ENCODE results near the gene CACNA2D4. TPM values are rescaled to one million over a fixed set of nuclear protein-coding genes. Genes with fewer than 3 reads are reported as not detected.

CACNA2D4 gene
- total and polyA plus RNA-seq, 4 donors: 1.5 to 12.6 (median 7.3) TPM

DNA sequence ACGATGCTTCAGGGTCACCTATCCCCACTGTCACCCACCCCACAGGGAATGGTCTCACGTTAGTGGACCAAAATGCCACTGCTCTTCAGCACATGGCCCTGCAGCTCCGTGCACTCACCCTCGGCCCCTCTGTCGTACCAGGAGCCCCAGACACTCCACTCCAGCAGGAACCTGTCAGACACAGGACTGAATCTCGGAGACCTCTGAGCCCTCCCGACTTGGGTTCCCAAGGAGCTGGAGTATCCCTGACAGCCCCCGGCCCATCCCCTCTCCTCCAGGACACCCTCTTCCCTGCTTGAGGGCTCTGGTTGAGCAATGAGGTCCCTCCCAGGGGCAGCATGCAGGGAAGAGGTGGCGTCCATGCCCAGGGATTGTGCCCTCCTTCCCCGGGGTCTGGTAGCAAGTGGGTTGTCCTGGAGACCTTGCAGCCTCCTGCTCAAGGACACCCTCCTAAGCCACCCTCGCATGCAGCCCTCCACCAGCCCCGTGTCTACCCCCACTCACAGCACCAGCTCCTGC lies 118.5 kb downstream of the CACNA2D4 start:
- Histone ChIP-seq H3K9me3 (ENCODE audit: control insufficient read depth in 4 of 4, insufficient read depth in 3 of 4, low read length in 3 of 4) (no peaks in the 10 kb centered on the region), H3K4me1 (ENCODE audit: control insufficient read depth in 5 of 5, insufficient read depth in 5 of 5, low read length in 5 of 5) (peaks cover 0 to 15% (median 2%) of the 10 kb centered on the region in 5 donors), H3K9ac (ENCODE audit: insufficient read depth in 1 of 2, low read length in 2 of 2) (no peak overlapping the region), H3K27ac (ENCODE audit: low read depth in 1 of 2, low read length in 1 of 2) (no peak overlapping the region), H3K36me3 (ENCODE audit: control insufficient read depth in 4 of 4, insufficient read depth in 4 of 4, low read length in 4 of 4) (no peaks in the 10 kb centered on the region), H3K27me3 (ENCODE audit: control insufficient read depth in 3 of 3, insufficient read depth in 3 of 3, low read length in 2 of 3) (no peaks in the 10 kb centered on the region), H3K4me3 (no peak overlapping the region)
- DNase-seq (no peak), ATAC-seq (ENCODE audit: insufficient read depth, low FRiP score) (no peak)
- TF ChIP-seq, protein P1, sequence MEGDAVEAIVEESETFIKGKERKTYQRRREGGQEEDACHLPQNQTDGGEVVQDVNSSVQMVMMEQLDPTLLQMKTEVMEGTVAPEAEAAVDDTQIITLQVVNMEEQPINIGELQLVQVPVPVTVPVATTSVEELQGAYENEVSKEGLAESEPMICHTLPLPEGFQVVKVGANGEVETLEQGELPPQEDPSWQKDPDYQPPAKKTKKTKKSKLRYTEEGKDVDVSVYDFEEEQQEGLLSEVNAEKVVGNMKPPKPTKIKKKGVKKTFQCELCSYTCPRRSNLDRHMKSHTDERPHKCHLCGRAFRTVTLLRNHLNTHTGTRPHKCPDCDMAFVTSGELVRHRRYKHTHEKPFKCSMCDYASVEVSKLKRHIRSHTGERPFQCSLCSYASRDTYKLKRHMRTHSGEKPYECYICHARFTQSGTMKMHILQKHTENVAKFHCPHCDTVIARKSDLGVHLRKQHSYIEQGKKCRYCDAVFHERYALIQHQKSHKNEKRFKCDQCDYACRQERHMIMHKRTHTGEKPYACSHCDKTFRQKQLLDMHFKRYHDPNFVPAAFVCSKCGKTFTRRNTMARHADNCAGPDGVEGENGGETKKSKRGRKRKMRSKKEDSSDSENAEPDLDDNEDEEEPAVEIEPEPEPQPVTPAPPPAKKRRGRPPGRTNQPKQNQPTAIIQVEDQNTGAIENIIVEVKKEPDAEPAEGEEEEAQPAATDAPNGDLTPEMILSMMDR (IDR thresholded peaks at IDR 0.05; ENCODE audit: control extremely low read depth, extremely low read depth): no peak
- WGBS, 2 donors: 72 to 90% methylated on average over 12 of the region's 12 CpGs

DNA sequence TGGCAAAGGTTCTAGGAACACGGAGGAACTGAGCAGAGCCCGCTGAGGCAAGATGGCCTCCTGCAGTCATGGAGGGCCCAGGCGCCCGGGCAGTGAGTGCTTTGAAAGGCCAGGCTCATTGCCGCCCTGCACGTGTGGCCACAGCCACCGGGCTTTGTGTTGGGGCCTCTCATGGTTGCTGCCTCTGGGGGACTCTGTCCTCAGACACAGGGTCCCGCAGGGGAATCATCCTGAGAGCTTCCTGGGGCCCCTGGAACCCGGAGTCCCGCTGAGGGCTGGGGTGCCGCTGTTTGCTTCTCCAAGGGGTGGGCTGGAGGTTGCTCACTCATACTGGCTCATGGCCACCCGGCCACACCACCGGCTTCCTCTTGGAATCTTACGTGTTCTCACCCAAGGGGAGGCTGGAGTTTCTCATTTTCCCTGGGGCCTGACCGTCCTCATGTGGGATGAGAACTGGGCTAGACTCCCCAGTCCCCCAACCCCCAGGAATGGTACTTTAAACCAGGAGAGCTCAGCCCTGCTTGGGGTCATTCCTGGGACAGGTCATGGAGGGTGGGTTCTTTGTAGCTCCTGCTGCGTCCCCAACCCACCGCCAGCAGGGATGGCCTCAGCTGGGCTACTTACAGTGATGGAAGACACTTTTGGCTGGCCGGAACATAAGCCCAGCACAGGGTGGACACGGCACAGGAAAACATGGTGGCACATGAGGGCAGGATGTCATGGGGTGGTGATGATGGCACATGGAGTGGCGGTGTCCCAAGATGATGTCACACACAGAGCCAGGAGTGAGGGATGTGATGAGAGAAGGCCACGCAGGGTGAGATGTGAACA lies 119.2 kb downstream of the CACNA2D4 start:
- Histone ChIP-seq H3K9ac (ENCODE audit: insufficient read depth in 1 of 2, low read length in 2 of 2) (no peak overlapping the region), H3K27me3 (ENCODE audit: control insufficient read depth in 3 of 3, insufficient read depth in 3 of 3, low read length in 2 of 3) (no peaks in the 10 kb centered on the region), H3K27ac (ENCODE audit: low read depth in 1 of 2, low read length in 1 of 2) (no peak overlapping the region), H3K36me3 (ENCODE audit: control insufficient read depth in 4 of 4, insufficient read depth in 4 of 4, low read length in 4 of 4) (no peaks in the 10 kb centered on the region), H3K4me3 (no peak overlapping the region), H3K4me1 (ENCODE audit: control insufficient read depth in 5 of 5, insufficient read depth in 5 of 5, low read length in 5 of 5) (peaks cover 0 to 15% (median 2%) of the 10 kb centered on the region in 5 donors), H3K9me3 (ENCODE audit: control insufficient read depth in 4 of 4, insufficient read depth in 3 of 4, low read length in 3 of 4) (no peaks in the 10 kb centered on the region)
- TF ChIP-seq, protein P1 (IDR thresholded peaks at IDR 0.05; ENCODE audit: control extremely low read depth, extremely low read depth): no peak
- no peak for ATAC-seq (ENCODE audit: insufficient read depth, low FRiP score)
- DNase-seq: no peak
- 91% methylated on average over 20 to 21 of the region's 21 CpGs for WGBS, 2 donors

DNA sequence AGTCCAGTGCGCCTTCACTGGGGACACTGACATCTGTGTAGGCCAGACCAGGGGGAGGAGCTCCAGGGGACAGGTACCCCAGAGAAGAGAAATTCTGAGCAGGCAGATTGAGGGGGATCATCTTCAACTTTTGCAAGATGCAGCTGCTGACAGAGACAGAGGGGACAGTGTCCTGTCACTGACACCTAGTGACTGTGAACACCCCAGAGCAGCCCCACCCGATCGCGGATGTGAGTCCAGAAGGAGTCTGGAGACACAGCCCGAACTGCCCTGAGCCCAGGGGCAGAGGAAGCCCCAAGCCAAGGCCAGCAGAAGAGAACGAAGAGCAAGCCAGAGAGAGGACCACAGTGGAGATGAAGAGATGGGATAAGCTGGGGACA lies 119.8 kb downstream of the CACNA2D4 start:
- TF ChIP-seq, protein P1 (IDR thresholded peaks at IDR 0.05; ENCODE audit: control extremely low read depth, extremely low read depth): no peak
- Histone ChIP-seq H3K4me3 (no peak overlapping the region), H3K9me3 (ENCODE audit: control insufficient read depth in 4 of 4, insufficient read depth in 3 of 4, low read length in 3 of 4) (no peaks in the 10 kb centered on the region), H3K27me3 (ENCODE audit: control insufficient read depth in 3 of 3, insufficient read depth in 3 of 3, low read length in 2 of 3) (no peaks in the 10 kb centered on the region), H3K36me3 (ENCODE audit: control insufficient read depth in 4 of 4, insufficient read depth in 4 of 4, low read length in 4 of 4) (no peaks in the 10 kb centered on the region), H3K4me1 (ENCODE audit: control insufficient read depth in 5 of 5, insufficient read depth in 5 of 5, low read length in 5 of 5) (peaks cover 0 to 15% (median 2%) of the 10 kb centered on the region in 5 donors), H3K27ac (ENCODE audit: low read depth in 1 of 2, low read length in 1 of 2) (no peak overlapping the region), H3K9ac (ENCODE audit: insufficient read depth in 1 of 2, low read length in 2 of 2) (no peak overlapping the region)
- 91 to 92% methylated on average over 6 of the region's 6 CpGs for WGBS, 2 donors
- DNase-seq: no peak
- ATAC-seq (ENCODE audit: insufficient read depth, low FRiP score): no peak
